PFSK-1 (cell line): Measurements from ENCODE around the gene FCHO1.

ENCODE experiments used
- POLR2AphosphoS5 ChIP-seq: IDR thresholded peaks from 2 replicates; pipeline ENCODE4 v1.6.1; 2012; ENCODE audit warnings: low read depth, mild to moderate bottlenecking, control low read depth, low read length, moderate library complexity
- REST ChIP-seq, 2 experiments: IDR thresholded peaks; 2 replicates each; pipeline versions ENCODE4 v1.6.1 to v1.8.0; 2011 to 2012; ENCODE audit warnings: low read depth in 2 of 2, low read length in 2 of 2, control low read depth in 1 of 2, inconsistent platforms in 1 of 2, mild to moderate bottlenecking in 1 of 2, moderate library complexity in 1 of 2; ENCODE audit not compliant: insufficient read depth in 1 of 2

DNA sequence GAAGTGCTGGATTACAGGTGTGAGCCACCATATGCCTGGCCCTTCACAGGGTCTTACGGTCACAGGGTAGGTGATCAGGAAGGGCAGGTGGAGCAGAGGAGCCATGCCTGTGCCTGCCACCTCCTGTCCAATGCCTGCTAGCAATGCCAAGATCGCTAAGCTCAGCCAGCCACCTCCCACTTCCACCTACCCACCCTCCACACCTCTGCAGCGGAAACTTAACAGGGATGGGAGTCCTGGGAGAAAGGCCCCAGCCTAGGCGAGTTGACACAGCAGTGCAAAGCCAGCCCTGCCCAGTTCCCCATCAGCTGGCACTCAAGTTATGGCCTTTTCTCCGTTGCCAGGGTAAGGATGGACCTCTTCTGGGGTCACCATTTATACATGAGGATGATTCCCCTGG is 15.9 kb upstream of the FCHO1 start:
- TF ChIP-seq REST (IDR thresholded peaks at IDR 0.05; ENCODE audit: insufficient read depth in 1 of 2, low read depth in 2 of 2, low read length in 2 of 2) (no peak), POLR2AphosphoS5 (0 out of 2 replicates have a peak, but pooled peaks have one; percentile 18)
